Suppressor macrophage treated with lipopolysaccharide for 4 hours (primary cell): ENCODE measurements around the gene TIGIT.

Source experiments
- DNase-seq: peaks from one replicate; pipeline ENCODE4 v3.0.0-alpha.2; 2020

The TIGIT gene

DNA sequence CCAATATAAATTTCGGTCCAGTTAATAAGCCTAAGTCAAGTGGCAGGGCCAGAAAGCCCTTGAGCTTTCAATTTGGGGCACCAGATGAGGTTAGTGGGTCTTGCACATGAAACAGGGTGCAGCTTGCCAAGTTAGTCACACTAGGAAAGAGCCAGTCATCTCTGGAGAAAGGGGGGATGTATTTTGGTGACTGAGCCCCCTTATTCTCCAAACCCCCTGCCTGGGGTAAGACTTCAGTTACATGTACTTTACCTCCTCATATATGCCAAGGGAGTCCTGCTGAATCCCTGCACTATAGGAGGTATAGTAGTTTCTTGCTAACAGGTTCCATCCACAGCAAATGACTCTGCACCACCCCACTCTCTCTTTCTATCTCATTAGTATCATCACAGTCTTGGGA, 62.7 kb downstream of the TIGIT start:
- DNase-seq, result no peak
